GM12878 (cell line): ENCODE measurements around the gene LMCD1. TPM values are rescaled to one million over a fixed set of nuclear protein-coding genes. Genes with fewer than 3 reads are reported as not detected.

Experiments used
- ATAC-seq: fragments of 200-7000 bp; cut with Tn5 transposase; 3 replicates; pipeline ENCODE4 v1.9.1; 2020; ENCODE audit warnings: mild to moderate bottlenecking, moderate library complexity
- BruUV-seq: library from RNA; stranded (reverse); fragments of 400-500 nt; replicated peaks from 2 replicates; lab custom pipeline; 2021; lab: Mats Ljungman, UMichigan
- CTCF ChIA-PET: fragments of 300-600 bp; sonication (Branson Sonifier 250); formaldehyde crosslinking; extraction: SDS; loops from one replicate; lab custom pipeline; 2021; ENCODE audit warnings: inconsistent platforms; lab: Yijun Ruan, JAX
- POLR2A ChIA-PET: fragments of 350-600 bp; formaldehyde crosslinking; extraction: SDS; loops from one replicate; lab custom pipeline; 2021; ENCODE audit warnings: inconsistent platforms; lab: Charles Lee
- RAD21 ChIA-PET: fragments of 300-600 bp; sonication (Branson Sonifier 250); formaldehyde crosslinking; loops from one replicate; lab custom pipeline; 2023; ENCODE audit warnings: antibody characterized with exemption; ENCODE audit not compliant: unreplicated experiment; lab: Charles Lee
- SMC1A ChIA-PET: fragments of 300-600 bp; sonication (Branson Sonifier 250); formaldehyde crosslinking; loops from one replicate; lab custom pipeline; 2023; ENCODE audit not compliant: unreplicated experiment, uncharacterized antibody; lab: Charles Lee
- DNase-seq: peaks from one replicate; pipeline ENCODE4 v3.0.0-alpha.2; 2011; ENCODE audit warnings: low read depth, low spot score
- FAIRE-seq: peaks from 3 replicates; lab custom pipeline; 2011; peaks lifted over from hg19 to GRCh38; lab: Jason Lieb, UNC
- H2AFZ ChIP-seq: 2 replicates; pipeline ENCODE4 v1.6.0; 2011; ENCODE audit warnings: low read depth, low read length, control low read depth; ENCODE audit not compliant: control insufficient read depth
- H3K27ac ChIP-seq: 2 replicates; pipeline ENCODE4 v1.5.1; 2011; ENCODE audit warnings: control low read depth; ENCODE audit not compliant: control insufficient read depth, insufficient read depth
- H3K27me3 ChIP-seq, 2 experiments: replicated peaks in 1 of 2; 2 replicates each; pipeline versions ENCODE4 v1.6.0 to v1.6.1; 2011; ENCODE audit warnings: low read length in 1 of 2; ENCODE audit not compliant: control insufficient read depth in 2 of 2, insufficient read depth in 2 of 2
- H3K36me3 ChIP-seq, 2 experiments: 2 replicates each; pipeline ENCODE4 v1.5.1; 2011; ENCODE audit warnings: low read length in 1 of 2; ENCODE audit not compliant: control insufficient read depth in 2 of 2, insufficient read depth in 2 of 2
- H3K4me1 ChIP-seq: 2 replicates; pipeline ENCODE4 v1.6.1; 2011; ENCODE audit warnings: mild to moderate bottlenecking, low read length, moderate library complexity, mixed read lengths; ENCODE audit not compliant: control insufficient read depth, insufficient read depth
- H3K4me2 ChIP-seq: 2 replicates; pipeline ENCODE4 v1.6.0; 2011; ENCODE audit warnings: control low read depth; ENCODE audit not compliant: control insufficient read depth, insufficient read depth
- H3K4me3 ChIP-seq: fragments of 200-600 bp; sonication (generic); 2 replicates; pipeline ENCODE4 v1.5.1; 2016
- H3K79me2 ChIP-seq: 2 replicates; pipeline ENCODE4 v1.6.0; 2011; ENCODE audit warnings: low read length; ENCODE audit not compliant: control insufficient read depth, insufficient read depth
- H3K9ac ChIP-seq: 2 replicates; pipeline ENCODE4 v1.8.0; 2011; ENCODE audit warnings: low read length, control low read depth, mixed read lengths; ENCODE audit not compliant: control insufficient read depth, insufficient read depth
- H3K9me3 ChIP-seq: replicated peaks from 3 replicates; pipeline ENCODE4 v1.5.1; 2011; ENCODE audit warnings: mild to moderate bottlenecking, low read length; ENCODE audit not compliant: control insufficient read depth, insufficient read depth
- H4K20me1 ChIP-seq: 2 replicates; pipeline ENCODE4 v1.6.0; 2011; ENCODE audit not compliant: control insufficient read depth, insufficient read depth
- CREB1 ChIP-seq: IDR thresholded peaks from 2 replicates; pipeline ENCODE4 v1.6.1; 2012; ENCODE audit warnings: low read depth, mild to moderate bottlenecking, inconsistent platforms
- E2F4 ChIP-seq: IDR thresholded peaks from 2 replicates; pipeline ENCODE4 v1.6.1; 2012; ENCODE audit warnings: low read depth, low read length, improper control_type of control experiment
- E2F8 ChIP-seq: fragments of 450-650 bp; IDR thresholded peaks from 2 replicates; pipeline ENCODE4 v1.6.1; 2018; ENCODE audit warnings: mild to moderate bottlenecking, low read depth, moderate library complexity; ENCODE audit not compliant: partially characterized antibody
- NRF1 ChIP-seq: conservative IDR thresholded peaks from 2 replicates; pipeline ENCODE4 v1.6.1; 2011; ENCODE audit warnings: mild to moderate bottlenecking, low read depth, low read length, improper control_type of control experiment
- REST ChIP-seq: IDR thresholded peaks from 2 replicates; pipeline ENCODE4 v1.6.1; 2012; ENCODE audit warnings: mild to moderate bottlenecking, low read depth, low read length
- SIX5 ChIP-seq: IDR thresholded peaks from 2 replicates; pipeline ENCODE4 v1.6.1; 2011; ENCODE audit warnings: mild to moderate bottlenecking, low read depth, low read length, moderate library complexity; ENCODE audit not compliant: severe bottlenecking
- SMAD5 ChIP-seq: IDR thresholded peaks from 2 replicates; pipeline ENCODE4 v1.6.1; 2016; ENCODE audit warnings: antibody characterized with exemption, low read depth
- WGBS: methylation state at CpG from one replicate; pipeline ENCODE4 v1.1.6; 2016; ENCODE audit warnings: low lambda C conversion rate; ENCODE audit not compliant: insufficient replicate concordance, insufficient coverage; ENCODE audit errors: missing lambda C conversion rate; 5-methylcytosine and 5-hydroxymethylcytosine counted together
- in situ Hi-C: fragments of 300-500 bp; cut with MboI; formaldehyde crosslinking; loops from 9 replicates; pipeline ENCODE4 v1.14.3; 2018; ENCODE audit warnings: mixed read lengths
- intact Hi-C: fragments of 100-400 bp; cut with micrococcal nuclease; formaldehyde crosslinking; loops from one replicate; pipeline ENCODE4 v1.14.2; 2022; ENCODE audit not compliant: unreplicated experiment
- polyA plus RNA-seq, 11 experiments: library from polyadenylated mRNA; depleted of rRNA in 4 of 11; unstranded in 6 of 11; stranded (reverse) in 5 of 11; fragments of >200 nt; fragmentation: Nextera tagmentation in 4 of 11; fragmentation: Illumina TruSeq in 1 of 11; extraction: Ambion mirVana in 4 of 11; extraction: Trizol in 1 of 11; gene quantifications; 1 replicate in 1 of 11; 2 replicates in 10 of 11; pipeline versions ENCODE4 v1.2.1 to v1.2.3, GENCODE V29; 2011 to 2016; ENCODE audit warnings: inconsistent platforms in 2 of 11, missing spikeins in 2 of 11, low read depth in 1 of 11
- total RNA-seq, 4 experiments: library from RNA; depleted of rRNA in 3 of 4; stranded (reverse); fragments of >200 nt in 3 of 4; fragmentation: Illumina TruSeq in 1 of 4; extraction: Trizol in 1 of 4; gene quantifications; 2 replicates each; pipeline versions ENCODE4 v1.2.1 to v1.2.3, GENCODE V29; 2013 to 2021

The LMCD1 gene
- total and polyA plus RNA-seq, 10 of the 15 experiments (the other 5 are each of a cell fraction or from before 2014, with no cell fraction given) = 0.27 to 6.4 (median 1.7) TPM

- DNase-seq (no peak), ATAC-seq (no peak), FAIRE-seq (no peak)
- TF ChIP-seq SIX5 = no peak
- no peak for TF ChIP-seq NRF1
- no peak for TF ChIP-seq SMAD5
- TF ChIP-seq E2F4 = no peak
- no peak for TF ChIP-seq CREB1
- no peak overlapping the region for H3K4me2 ChIP-seq
- intact Hi-C loops = no loop called here
- ChIA-PET POLR2A (no interaction called here), SMC1A (no interaction called here), CTCF (interaction anchor here (1.5 kb wide), 1 partner anchor 18 kb away, joined by 3 read pairs; no protein-coding TSS in a partner anchor), RAD21 (no interaction called here)
- no TSS peak for BruUV-seq
- H3K27ac ChIP-seq = no peak overlapping the region
- in situ Hi-C loops = no loop called here
- H3K4me3 ChIP-seq = no peak overlapping the region
- H3K4me1 ChIP-seq = no peaks in the 10 kb centered on the region
- H4K20me1 ChIP-seq = no peaks in the 10 kb centered on the region
- no peaks in the 10 kb centered on the region for H3K36me3 ChIP-seq
- no peaks in the 10 kb centered on the region for H3K79me2 ChIP-seq
- H3K9ac ChIP-seq = no peak overlapping the region
- H3K27me3 ChIP-seq = no peaks in the 10 kb centered on the region
- no peaks in the 10 kb centered on the region for H3K9me3 ChIP-seq
- WGBS = 36% methylated on average over 2 of the region's 2 CpGs
- H2AFZ ChIP-seq = no peak overlapping the region
Measured at GRCh38 chr3:8472549-8472948, 29.1 kb upstream of the LMCD1 start.

GRCh38 chr3:8473029-8473428 is 28.6 kb upstream of the LMCD1 start:
- Histone ChIP-seq H3K27me3 (no peaks in the 10 kb centered on the region), H3K36me3 (no peaks in the 10 kb centered on the region), H3K4me2 (no peak overlapping the region), H3K9me3 (no peaks in the 10 kb centered on the region), H2AFZ (no peak overlapping the region), H3K79me2 (no peaks in the 10 kb centered on the region), H3K9ac (no peak overlapping the region), H4K20me1 (no peaks in the 10 kb centered on the region), H3K4me1 (no peaks in the 10 kb centered on the region), H3K27ac (no peak overlapping the region), H3K4me3 (no peak overlapping the region)
- ATAC-seq (no peak), DNase-seq (no peak), FAIRE-seq (no peak)
- TF ChIP-seq REST (no peak), E2F8 (no peak)
- no TSS peak for BruUV-seq
- RAD21 ChIA-PET = no interaction called here
- POLR2A ChIA-PET = no interaction called here
- CTCF ChIA-PET = interaction anchor here (1.1 to 1.5 kb wide), 2 partner anchors 18 to 28 kb away, joined by 3 read pairs; partner anchors contain the start of gene LMCD1
- intact Hi-C loops = no loop called here
- in situ Hi-C loops = no loop called here
- WGBS = 60% methylated on average over 4 of the region's 4 CpGs
- SMC1A ChIA-PET = no interaction called here
